NCI-H2196 (cell line): ENCODE data around the gene PPME1.
A peak's percentile ranks its signal among the peaks of the same experiment; 100 is the strongest.

ENCODE experiments used
- DNase-seq: peaks from one replicate; lab custom pipeline; 2025; ENCODE audit not compliant: unreplicated experiment; lab: John Stamatoyannopoulos, UW

Gene PPME1

DNA sequence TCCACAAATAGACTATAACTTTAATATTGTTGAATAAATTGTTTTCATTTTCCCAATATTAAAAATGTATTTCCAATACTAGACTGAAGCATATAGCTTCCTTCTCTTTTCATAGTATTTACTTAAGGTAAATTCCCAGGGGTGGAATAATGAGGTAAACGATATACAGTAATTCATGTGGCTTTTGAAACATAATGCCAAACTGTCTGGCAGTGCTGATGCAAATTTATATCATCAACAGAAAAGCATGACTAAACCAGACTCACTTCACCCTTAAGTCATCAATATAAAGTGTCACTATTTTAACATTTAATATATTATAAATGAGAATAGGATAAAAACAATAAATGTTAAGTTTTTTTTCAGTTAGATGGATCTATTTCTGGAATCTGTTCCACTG, 13.9 kb upstream of the PPME1 start:
- peak; percentile 20 for DNase-seq

DNA sequence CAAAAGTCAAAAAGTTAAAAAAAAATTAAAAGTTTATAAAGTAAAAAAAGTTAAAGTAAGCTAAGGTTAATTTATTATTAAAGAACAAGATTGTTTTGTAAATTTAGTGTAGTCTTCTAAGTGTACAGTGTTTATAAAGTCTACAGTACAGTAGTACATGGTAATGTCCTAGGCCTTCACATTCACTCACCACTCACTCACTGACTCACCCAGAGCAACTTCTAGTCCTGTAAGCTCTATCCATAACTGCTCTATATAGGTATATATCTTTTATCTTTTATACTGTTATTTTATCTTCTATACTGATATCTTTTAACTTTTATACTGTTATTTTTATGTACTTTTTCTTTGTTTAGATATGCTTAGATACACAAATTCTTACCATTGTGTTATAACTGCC, 11.4 kb upstream of the PPME1 start:
- no peak for DNase-seq

DNA sequence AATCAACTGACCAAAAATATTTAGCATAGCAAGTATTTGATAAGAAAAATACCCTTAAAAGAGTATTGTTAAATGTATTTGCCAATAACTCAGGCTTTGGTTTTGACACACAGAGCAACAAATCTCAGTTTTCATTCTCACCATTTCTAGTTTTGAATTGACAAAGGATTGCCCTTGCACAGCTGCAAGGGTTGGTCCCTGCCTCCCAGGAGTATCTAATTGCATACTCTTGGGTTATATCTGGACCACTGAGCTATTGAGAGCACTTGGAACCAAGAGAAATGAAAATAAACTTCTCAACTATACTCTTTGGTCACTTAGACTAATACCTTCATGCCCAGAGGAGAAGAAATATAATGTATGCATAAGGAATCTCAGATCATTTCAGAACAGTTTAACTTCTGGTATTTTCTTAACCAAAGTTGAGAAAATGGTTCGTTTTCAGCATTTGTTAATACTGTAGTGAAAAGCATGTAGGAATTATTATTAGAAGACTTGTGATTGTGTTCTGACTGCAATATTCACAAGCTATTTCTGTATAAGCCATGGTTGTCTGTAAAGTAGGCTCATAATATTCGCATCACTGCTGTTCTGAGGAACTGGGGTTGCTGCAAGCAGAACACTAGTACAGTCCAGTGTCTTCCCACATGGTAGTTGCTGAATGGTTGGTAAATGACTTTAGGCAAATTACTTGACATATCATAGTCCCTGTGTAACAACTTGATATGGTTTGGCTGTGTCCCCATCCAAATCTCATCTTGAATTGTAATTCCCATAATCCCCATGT, 8.2 kb upstream of the PPME1 start:
- DNase-seq, result no peak

GRCh38 chr11:74168838-74169237, 2.3 kb upstream of the PPME1 start:
- DNase-seq, result no peak

DNA sequence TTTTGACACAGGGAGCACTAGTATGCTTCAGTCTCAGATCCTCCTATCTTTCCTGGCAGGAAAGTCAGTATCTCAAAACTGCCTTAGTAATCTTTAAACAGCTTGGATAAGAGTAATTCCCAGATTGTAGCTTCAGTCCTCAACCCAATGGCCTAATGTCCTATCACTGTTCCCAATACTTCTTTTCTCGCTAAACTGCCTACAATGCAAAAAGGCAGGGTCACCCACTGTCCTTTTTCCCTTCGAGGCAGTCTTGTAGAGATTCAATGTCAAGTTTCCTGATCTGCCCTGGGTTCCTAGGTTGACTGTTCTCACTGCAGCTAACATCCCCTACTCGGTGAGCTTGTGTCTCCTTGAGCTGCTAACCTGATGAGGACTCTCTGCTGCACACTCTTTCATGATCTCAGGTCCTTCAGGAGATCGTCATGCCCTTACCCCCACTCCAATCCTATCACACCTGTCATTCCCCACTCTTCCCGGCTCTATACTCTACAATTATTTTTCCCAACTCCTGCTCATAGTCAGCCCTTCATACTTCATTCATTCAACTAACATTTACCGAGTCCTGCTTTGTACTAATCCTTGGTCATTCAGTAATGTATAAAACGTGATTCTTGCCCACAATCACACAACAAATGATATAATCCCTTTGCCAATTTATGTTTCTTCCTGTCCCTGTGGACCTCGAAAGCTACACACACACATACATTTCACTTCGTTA, 1.2 kb upstream of the PPME1 start:
- no peak for DNase-seq

DNA sequence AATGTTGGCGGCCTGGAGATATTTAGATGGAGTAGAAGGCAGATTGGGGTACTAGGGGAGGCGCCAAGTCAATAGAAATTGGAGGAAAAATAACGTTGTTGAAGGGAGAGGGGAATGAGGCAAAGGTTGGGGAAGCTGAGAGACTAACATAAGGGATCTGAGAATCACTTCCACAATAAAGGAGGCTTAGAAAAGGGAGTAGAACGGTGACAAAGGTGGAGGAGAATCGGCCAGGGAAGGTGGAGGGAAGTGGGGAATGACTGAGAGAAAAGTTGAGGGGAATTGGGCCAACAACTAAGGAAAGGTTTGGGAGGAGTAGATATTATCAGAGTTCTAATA, 510 bp downstream of the PPME1 start:
- DNase-seq, result no peak

DNA sequence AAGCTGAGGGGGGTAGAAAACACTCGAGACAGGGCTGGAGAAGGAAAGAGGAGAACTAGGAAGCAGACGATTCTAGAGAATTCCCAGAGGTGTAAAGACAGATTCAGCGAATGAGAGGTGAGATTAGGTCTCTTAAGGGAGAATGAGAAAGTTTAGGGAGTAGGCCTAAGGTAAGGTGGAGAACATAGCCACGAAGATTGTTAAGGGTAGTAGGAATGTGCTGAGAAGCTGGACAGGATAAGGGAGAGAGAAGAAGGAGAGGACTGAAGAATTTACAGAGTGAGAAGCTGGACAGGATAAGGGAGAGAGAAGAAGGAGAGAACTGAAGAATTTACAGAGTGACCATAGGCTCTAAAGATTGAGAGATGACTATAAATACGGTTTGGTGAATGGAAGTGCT, 908 bp downstream of the PPME1 start:
- DNase-seq, result no peak

- no peak for DNase-seq
Observed at GRCh38 chr11:74175920-74176319, 4.8 kb downstream of the PPME1 start.

- no peak for DNase-seq
Observed at GRCh38 chr11:74179234-74180052, 8.4 kb downstream of the PPME1 start.

DNA sequence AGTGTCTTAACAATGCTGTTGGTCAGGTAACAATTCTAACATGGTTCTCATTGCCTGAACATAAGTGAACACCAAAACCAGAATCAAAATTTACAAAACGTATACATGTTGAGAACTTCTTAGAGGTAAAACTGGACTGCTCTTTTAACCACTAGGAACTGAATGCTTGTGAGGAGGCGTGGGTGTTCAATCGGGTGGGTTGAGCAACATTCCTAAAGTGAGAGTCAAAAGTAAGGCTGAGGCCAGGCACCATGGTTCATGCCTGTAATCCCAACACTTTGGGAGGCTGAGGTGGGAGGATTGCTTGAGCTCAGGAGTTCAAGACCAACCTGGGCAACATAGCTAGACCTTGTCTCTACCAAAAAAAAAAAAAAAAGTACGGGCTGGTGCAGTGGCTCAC, 11.5 kb downstream of the PPME1 start:
- no peak for DNase-seq

GRCh38 chr11:74185285-74185684, 14.2 kb downstream of the PPME1 start:
- DNase-seq, result no peak

- no peak for DNase-seq
Observed at GRCh38 chr11:74185695-74186094, 14.6 kb downstream of the PPME1 start.

DNA sequence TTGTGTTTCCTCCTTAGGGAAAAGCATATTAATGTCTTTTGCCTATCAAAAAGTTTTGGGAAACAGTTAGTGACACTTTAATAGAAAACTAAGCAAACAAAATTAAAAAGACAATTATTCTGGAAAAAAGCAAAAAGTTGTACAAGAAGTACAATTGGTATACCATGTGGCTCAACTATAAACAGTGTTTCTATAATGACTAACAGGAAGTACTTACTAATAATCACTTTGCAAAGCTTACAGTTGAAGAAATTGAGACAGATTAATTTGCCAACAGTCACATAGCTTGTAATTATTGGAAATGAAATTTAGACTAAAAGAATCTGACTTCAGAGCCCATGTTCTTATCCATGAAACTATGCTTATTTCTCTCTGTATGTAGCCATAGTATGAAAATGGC, 24.7 kb downstream of the PPME1 start:
- DNase-seq, result no peak

DNA sequence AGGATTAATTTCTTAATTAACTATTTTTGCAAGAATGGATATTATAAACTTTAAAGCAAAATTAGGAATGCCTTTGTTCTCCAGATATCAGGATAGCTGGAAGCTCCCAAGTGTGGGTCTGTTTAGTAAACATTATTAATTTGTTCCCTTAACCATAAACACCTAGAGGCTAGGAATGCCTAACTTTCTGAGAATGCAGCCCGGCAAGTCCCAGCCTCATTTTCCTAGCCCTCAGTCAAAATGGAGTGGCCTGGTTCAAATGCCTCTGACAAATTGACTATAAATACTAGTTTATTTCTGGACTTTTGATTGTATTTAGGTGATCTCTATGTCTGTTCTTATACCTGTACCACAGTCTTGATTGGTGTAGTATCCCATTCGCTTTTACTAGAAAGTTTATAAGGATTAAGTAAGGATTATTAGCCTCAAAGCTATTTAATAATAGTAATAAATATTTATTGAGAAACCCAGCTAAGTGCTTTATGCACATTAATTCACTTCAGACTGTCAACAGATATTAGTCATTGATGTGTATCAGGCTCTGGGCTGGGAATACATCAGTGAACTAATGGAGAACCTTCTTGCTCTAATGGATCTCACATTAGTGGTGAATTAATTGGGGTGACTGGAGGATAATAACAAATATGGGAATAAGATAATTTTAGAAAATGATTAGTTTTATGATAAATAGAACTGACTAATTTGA, 25.8 kb downstream of the PPME1 start:
- DNase-seq, result no peak

- no peak for DNase-seq
Observed at GRCh38 chr11:74203966-74204365, 32.9 kb downstream of the PPME1 start.

DNA sequence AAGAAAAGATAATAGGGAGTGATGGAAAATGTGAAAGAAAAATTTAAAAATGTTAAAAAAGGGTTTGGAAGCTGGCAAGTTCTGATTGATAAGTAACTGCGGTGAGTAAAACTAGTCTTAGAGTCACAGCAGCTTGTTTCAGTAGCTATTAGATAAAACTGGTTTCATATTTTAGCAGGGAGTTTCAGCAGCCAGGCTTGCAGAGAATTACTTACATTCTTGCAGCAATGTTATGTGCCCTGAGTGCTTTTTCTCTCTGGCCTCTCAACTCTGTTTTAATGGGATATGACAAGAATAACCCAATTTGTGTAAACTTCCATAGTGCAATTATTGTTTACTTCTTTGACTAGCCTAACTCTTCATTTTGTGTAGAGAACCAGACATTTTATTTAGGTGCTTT, 33.6 kb downstream of the PPME1 start:
- DNase-seq, result no peak

- DNase-seq, result no peak
Observed at GRCh38 chr11:74205181-74205580, 34.1 kb downstream of the PPME1 start.

GRCh38 chr11:74206746-74207145, 35.7 kb downstream of the PPME1 start:
- no peak for DNase-seq

DNA sequence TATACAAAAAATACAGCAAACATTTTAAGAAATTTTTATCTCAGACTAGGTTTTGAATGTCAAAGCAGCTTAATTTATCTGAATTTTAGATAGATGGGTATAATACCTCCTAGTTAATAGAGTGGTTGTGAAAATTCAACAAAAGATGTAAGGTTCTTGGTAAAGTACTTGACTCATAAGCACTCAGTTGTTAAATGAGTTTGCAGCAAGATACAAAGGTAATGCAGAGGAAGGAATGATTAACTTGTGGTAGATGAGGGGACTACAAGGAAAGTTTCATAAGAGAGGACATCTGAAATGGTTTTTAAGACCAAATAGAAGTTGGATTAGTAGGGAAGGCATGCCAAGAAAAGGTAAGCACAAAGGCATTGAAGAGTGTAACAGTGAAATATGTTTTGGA, 37.4 kb downstream of the PPME1 start:
- DNase-seq, result no peak

GRCh38 chr11:74212533-74212932, 41.4 kb downstream of the PPME1 start:
- DNase-seq, result no peak

DNA sequence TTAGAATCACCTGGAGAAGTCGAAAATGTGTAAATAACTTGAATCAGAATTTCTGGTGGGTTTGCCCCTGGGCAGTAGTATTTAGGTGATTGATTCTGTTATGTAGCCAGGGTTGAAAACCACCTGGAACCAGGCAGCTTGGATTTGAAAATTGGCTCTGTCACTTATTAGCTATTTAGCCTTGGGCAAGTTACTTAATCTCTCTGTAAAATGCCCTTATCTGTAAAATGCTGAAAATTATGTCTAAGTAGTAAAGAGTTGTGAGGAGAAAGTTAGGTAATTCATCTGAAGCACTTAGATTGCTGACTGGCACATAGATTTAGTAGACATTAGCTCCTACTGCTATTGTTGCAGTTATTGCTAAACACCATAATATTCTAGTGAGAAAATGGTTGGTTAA, 49.3 kb downstream of the PPME1 start:
- DNase-seq, result no peak
